ENCODE results near the gene ZNF474.

- TF ChIP-seq CTCF (IDR thresholded peaks at IDR 0.05), result no peak
- TF ChIP-seq POLR2A (IDR thresholded peaks at IDR 0.05), result no peak
Measured at GRCh38 chr5:122097391-122097790, 32.0 kb upstream of the ZNF474 start.

All from adrenal gland (tissue), 5 donors.